HG03025 (cell line): ENCODE results near the gene CACNA1S.

ENCODE experiments used
- ATAC-seq: cut with Tn5 transposase; IDR thresholded peaks from one replicate; pipeline ENCODE4 v1.9.1; 2021; ENCODE audit warnings: mild to moderate bottlenecking, moderate library complexity; ENCODE audit not compliant: unreplicated experiment, low FRiP score

Gene CACNA1S

DNA sequence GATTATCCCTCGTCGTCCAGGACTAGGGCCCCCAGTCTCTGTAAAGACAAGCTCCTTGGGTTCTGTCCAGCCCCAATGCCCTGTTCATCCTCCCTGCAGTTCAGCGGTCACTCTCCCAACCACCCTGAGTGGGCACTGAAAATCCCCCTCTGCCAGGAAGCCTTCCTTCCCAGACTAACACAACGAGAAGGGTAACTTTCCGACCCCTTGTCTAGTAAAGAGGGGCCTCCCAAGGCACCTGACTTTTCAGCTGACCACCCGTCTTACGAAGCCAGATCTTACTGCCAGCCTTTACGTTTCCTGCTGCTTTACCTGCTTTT lies 28.7 kb upstream of the CACNA1S start:
- ATAC-seq = no peak

DNA sequence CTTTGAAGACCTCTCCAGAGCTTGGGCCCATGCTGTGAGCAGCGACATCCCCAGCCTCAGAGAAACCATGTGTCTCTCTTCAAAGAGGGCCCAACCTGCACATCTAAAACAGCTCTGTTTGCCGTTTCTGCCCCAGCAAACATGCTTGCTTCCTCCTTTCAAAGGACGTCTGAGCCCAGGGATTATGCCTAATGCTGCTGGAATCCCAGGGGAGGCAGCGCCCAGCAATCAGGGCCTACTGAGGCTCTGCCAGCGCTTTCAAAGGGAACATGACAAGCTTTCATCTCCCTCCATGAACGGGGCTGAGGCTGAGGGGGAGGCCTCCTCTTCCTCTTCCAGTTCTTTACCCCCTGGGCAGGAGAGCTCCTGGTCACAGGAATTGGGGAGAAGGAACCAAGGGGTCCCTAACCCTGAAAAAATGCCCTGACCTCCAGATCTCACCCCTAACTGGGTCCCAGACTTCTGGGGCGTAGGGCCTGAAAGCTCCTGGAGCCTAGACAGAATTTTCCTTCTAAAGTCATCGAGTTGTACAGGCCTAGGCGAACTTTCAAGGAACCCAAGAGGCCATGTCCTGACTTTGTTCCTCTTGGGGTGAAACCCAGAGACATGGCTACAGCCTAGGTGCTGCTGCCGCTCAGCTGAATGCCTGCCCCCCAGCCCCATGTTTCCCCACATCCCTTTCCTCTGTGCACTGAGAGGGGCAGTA lies 28.2 kb upstream of the CACNA1S start:
- ATAC-seq = no peak

- ATAC-seq = no peak
Observed at GRCh38 chr1:201139756-201140155, 27.5 kb upstream of the CACNA1S start.

GRCh38 chr1:201139306-201139705 lies 27.1 kb upstream of the CACNA1S start:
- no peak for ATAC-seq

DNA sequence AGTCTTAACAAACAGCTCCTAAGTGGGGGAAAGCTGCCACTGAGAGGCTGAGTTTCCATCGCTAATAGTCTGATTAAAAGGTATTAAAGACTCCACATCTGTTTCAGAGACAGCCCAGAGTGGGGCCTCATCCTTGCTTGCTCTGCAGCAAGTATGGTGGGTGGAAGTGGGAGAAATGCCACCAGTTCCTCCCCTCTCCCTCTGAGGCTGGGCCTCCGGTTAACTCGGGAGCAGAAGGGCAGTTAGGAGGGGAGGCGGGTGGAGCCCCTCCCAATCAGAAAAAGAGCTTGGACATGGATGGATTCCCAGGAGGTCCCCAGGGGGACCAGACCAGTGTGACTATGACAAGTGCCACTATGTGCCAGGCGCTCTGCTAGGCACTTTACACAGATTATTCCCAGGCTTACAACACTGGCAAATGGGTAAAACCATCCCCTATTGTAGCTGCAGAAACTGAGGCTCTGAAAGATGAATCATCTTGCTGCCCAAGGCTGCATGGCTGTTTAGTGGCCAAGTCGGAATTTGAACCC lies 26.1 kb upstream of the CACNA1S start:
- ATAC-seq = no peak

- no peak for ATAC-seq
Observed at GRCh38 chr1:201137579-201138310, 25.5 kb upstream of the CACNA1S start.

- ATAC-seq = no peak
Observed at GRCh38 chr1:201137024-201137392, 24.8 kb upstream of the CACNA1S start.

DNA sequence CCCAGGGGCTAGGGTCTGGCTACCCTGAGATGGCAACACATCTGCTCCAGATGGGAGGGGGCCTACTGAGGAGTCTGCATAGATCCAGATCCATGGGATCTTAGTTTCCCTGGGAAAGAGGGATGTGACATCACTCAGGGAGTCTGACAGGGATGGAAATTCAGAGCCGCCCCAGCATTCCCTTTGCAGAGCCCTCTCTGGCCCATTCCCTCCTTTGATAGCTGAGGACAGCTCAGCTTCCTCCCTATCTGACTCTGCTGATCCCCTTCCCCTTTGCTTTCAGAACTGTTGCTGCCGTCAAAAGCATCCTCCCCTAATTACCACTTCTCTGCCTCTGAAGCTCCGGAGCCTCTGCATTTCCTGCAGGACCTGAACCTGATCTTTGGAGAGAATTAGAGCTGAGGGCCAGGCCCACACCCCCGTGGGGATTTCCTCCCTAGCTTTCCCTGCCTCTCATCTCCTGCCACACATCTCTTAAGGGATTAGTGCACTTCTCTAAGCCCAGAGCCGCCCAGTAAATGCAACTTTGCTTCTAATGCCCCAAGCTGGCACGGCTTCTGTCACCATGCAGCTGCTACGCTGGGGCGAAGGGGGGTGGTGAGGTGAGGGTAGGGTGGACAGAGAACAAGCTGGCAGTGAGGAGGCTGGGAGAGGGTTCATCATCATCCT lies 24.3 kb upstream of the CACNA1S start:
- ATAC-seq = no peak

GRCh38 chr1:201134405-201134804 lies 22.2 kb upstream of the CACNA1S start:
- ATAC-seq = no peak

DNA sequence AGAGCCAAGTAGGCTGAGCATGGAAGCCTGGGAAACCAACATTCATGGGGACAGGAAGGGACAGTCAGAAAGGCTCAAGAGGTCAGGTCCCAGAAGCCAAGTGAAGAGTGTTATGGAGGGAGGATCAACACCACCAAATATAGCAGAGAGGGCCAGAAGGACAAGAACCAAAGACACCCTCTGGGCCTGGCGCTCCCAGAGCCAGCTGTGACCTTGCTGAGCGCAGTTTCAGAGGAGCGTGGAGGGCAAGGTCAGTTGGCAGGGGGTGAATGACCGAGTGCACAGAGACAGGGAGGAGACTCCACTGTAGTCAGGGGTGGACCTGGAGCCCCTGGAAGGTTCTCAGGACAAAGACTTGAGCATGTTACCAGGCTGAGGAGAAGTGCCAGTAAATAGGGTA lies 19.2 kb upstream of the CACNA1S start:
- no peak for ATAC-seq

DNA sequence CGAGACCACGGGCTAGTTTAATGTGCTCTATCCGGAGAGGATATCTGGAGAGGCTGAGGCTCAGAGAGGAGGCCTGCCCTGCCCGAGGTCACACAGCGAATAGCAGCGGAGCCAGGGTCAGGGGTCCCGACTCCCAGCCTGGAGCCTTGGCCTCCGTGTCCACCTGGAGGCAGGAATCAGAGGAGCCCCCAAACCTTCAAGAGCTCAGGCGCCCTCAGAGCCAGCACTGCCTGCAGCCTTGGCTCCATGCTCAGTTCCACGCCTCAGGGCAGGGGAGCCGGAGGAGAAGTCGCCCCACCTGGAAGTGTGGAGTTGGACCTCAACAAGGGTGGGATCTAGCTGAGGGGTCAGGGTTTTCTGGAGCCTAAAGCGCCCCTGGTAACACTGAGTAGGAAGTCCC lies 16.7 kb upstream of the CACNA1S start:
- ATAC-seq = no peak

- ATAC-seq = no peak
Observed at GRCh38 chr1:201128476-201128875, 16.2 kb upstream of the CACNA1S start.

DNA sequence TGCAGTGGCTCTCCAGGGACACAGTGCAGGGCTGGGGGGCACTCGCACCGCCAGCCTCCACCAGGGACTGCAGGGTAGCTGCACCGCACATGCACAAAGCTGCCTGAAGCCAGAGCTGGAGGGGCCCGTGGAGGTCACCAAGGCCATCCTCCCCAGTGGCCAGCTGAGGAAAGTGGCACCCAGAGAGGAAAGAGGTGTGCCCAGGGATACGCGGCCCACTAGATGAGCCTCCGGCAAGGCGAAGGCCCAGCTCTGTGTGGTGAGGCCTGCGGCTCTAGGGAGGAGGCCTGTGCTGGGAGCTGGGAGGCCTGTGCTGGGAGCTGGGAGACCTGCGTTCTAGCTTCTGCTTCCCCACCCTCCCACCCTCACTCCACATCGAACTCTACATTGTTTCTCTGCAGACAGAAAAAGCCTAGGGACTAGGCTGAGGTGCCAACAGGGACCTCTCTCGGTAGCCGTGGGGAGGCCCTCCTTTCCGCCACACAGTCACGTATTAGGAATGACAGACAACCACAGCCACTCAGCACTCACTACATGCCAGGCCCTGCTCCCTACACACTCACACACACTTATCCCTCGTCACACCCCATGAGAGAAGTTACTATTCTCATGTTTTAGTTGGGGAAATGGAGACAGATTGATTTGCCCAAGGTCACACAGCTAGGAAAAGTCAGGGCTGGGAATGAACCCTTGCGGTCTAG lies 15.7 kb upstream of the CACNA1S start:
- no peak for ATAC-seq

- ATAC-seq = no peak
Observed at GRCh38 chr1:201126832-201127754, 14.9 kb upstream of the CACNA1S start, which contains the start of gene ASCL5. Gene ASCL5, minus strand, starts transcription at chr1:201127184. Its CDS starts 11,812 bp downstream, at chr1:201115372.

GRCh38 chr1:201126463-201126831 lies 14.2 kb upstream of the CACNA1S start:
- ATAC-seq = no peak

- ATAC-seq = no peak
Observed at GRCh38 chr1:201125800-201126199, 13.6 kb upstream of the CACNA1S start.

DNA sequence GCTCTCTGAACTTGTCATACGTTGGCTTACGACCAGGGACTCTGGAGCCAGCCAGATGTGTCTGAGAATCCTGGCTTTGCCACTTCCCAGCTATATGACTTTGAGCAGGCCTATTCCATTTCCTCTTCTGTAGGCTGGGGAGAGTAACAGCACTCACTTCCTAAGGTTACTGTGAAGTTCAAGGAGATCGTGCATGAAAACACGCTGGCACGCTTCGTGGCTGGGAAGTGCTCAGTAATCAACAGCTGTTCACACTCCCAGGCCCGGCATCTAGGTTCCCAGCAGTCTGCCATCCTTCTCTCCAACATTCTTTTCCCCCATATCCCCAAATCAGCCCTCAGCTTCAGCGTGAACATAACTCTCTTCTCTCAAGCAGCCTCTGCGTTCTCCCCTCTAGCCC lies 12.8 kb upstream of the CACNA1S start:
- ATAC-seq = no peak

DNA sequence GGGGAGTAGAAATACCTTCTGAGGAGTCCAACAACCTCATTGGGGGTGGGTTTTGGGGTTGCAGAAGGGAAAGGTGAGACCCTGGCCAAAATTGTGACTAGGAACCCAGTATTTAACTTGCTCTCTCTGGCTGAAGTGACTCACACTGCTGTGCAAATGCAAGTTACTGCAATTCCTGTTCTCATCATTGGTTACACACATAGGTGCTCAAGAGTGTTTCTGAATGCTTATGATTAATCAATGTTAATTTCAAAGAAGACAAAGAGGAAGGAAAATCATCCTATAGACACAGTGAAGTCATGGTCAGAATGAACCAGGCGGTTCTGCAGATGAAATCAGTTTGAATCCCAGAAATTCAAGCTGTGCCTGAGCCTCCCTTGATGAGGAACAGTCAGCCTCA lies 11.6 kb upstream of the CACNA1S start:
- no peak for ATAC-seq

DNA sequence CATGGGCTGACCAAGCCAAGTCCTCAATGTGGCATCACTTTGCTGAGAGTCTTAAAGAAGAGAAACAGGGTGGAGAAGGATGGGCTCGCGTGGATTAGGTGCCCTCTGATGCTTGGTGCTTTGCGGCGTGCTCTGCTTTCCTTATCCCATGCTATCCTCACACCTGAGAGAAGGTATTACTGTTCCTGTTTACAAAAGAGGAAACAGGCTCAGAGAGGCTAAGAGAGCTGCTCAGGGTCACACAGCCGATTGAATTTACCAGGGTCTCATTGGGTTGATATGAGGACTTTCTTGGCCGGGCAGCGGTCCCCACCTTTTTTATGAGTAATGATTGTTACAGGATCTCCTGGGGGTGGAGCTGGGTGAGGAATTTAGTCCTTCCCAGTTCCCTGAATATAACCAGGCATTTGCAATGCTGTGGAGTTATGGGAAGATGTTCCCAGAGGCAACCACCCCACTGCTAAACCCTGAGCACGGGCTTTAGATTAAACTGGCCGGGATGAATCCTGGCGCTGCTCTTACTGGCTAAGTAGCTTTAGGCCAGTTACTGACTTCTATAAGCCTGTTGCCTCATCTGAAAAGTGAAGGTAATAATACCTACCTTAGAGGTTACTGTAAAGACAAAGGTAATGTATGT lies 10.2 kb upstream of the CACNA1S start:
- no peak for ATAC-seq
